ENCODE results near the gene KRT72. TPM values are rescaled to one million over a fixed set of nuclear protein-coding genes. Genes with fewer than 3 reads are reported as not detected.

The KRT72 gene
- total and polyA plus RNA-seq, 4 donors, result 0.14 to 0.17 (median 0.14) TPM; not detected in 1

DNA sequence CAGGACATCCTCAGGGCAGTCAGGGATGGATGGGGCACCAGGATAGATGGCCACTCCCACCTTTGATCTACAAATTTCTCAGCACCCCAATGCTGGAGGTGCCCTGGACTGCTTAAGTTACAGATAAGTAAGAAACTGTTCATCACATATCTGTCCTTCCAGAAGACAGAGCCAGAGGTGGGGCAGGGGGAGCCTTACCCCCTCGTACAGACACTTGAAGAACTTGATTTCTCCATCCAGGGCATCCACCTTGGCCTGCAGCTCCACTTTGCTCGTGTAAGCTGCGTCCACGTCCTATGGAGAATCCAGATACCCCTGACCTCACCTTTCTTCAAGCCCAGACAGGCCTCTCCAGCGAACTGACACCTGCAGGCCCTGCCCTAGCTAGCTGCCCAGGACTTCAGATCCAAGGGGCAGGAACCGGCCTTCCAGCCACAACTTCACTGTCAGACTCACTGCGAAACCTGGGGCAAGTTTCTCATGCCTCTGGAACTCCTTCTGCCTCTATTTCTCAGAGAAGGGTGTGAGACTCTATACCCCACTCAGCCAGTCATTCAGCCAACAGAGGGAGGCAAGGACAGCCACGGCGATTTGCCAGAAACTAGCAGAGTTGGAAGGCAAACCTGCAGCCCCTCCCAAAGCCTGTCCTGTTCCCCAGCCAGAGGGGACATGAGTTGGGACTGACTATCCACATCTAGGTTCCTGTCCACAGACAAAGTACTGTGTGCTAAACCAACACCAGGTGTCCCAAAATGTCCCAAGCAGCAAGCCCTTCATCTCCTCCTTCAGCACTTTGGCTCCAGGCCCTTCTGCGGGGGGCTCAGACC, 13.3 kb upstream of the KRT72 start:
- peak in 1 of 3 donors; percentile 2 for DNase-seq
- no peak overlapping the region for H3K9ac ChIP-seq (ENCODE audit: insufficient read depth in 1 of 2, low read length in 2 of 2)
- H3K9me3 ChIP-seq (ENCODE audit: control insufficient read depth in 4 of 4, insufficient read depth in 3 of 4, low read length in 3 of 4), result peaks cover 0 to 4% (median 0%) of the 10 kb centered on the region in 4 donors
- TF ChIP-seq, protein P1, sequence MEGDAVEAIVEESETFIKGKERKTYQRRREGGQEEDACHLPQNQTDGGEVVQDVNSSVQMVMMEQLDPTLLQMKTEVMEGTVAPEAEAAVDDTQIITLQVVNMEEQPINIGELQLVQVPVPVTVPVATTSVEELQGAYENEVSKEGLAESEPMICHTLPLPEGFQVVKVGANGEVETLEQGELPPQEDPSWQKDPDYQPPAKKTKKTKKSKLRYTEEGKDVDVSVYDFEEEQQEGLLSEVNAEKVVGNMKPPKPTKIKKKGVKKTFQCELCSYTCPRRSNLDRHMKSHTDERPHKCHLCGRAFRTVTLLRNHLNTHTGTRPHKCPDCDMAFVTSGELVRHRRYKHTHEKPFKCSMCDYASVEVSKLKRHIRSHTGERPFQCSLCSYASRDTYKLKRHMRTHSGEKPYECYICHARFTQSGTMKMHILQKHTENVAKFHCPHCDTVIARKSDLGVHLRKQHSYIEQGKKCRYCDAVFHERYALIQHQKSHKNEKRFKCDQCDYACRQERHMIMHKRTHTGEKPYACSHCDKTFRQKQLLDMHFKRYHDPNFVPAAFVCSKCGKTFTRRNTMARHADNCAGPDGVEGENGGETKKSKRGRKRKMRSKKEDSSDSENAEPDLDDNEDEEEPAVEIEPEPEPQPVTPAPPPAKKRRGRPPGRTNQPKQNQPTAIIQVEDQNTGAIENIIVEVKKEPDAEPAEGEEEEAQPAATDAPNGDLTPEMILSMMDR (IDR thresholded peaks at IDR 0.05; ENCODE audit: control extremely low read depth, extremely low read depth), result no peak
- WGBS, 2 donors, result 90 to 92% methylated on average over 10 of the region's 10 CpGs
- H3K4me3 ChIP-seq, result no peak overlapping the region
- peaks cover 0 to 7% (median 3%) of the 10 kb centered on the region in 3 donors for H3K27me3 ChIP-seq (ENCODE audit: control insufficient read depth in 3 of 3, insufficient read depth in 3 of 3, low read length in 2 of 3)
- no peak for ATAC-seq (ENCODE audit: insufficient read depth, low FRiP score)
- H3K36me3 ChIP-seq (ENCODE audit: control insufficient read depth in 4 of 4, insufficient read depth in 4 of 4, low read length in 4 of 4), result no peaks in the 10 kb centered on the region
- H3K27ac ChIP-seq (ENCODE audit: low read depth in 1 of 2, low read length in 1 of 2), result no peak overlapping the region
- H3K4me1 ChIP-seq (ENCODE audit: control insufficient read depth in 5 of 5, insufficient read depth in 5 of 5, low read length in 5 of 5), result peaks cover 0 to 5% (median 0%) of the 10 kb centered on the region in 5 donors

DNA sequence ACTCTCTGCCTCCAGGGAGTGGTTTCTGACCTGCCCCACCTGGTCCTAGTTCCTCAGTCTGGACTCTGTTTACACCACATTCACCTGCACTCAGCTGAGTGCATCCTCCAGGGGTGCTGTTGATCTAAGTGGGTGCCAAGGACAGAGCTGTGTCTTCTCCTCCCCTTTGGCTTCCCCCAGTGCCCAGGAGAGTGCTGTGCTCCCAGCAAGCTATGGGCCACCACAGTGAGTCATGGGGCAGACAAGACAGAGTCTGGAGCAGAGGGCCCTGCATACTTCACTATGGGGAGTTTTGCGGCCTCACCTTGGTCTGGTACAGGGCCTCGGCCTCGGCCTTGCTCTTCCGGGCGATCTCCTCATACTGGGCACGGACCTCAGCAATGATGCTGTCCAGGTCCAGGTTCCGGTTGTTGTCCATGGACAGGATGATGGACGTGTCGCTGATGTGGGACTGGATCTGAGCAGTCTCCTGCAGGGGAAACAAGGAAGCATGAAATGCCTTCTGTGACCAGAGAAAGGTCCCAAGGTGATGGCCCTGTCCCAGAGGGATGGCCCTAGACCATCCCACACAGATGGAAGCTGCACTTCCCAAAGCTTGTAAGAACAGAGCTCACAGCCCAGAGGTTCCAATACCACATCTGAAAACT, 12.2 kb upstream of the KRT72 start:
- no peak for ATAC-seq (ENCODE audit: insufficient read depth, low FRiP score)
- TF ChIP-seq, protein P1 (IDR thresholded peaks at IDR 0.05; ENCODE audit: control extremely low read depth, extremely low read depth), result no peak
- Histone ChIP-seq H3K36me3 (ENCODE audit: control insufficient read depth in 4 of 4, insufficient read depth in 4 of 4, low read length in 4 of 4) (no peaks in the 10 kb centered on the region), H3K4me1 (ENCODE audit: control insufficient read depth in 5 of 5, insufficient read depth in 5 of 5, low read length in 5 of 5) (peaks cover 0 to 5% (median 0%) of the 10 kb centered on the region in 5 donors), H3K9me3 (ENCODE audit: control insufficient read depth in 4 of 4, insufficient read depth in 3 of 4, low read length in 3 of 4) (peaks cover 0 to 2% (median 0%) of the 10 kb centered on the region in 4 donors), H3K4me3 (no peak overlapping the region), H3K9ac (ENCODE audit: insufficient read depth in 1 of 2, low read length in 2 of 2) (no peak overlapping the region), H3K27me3 (ENCODE audit: control insufficient read depth in 3 of 3, insufficient read depth in 3 of 3, low read length in 2 of 3) (peaks cover 0 to 7% (median 4%) of the 10 kb centered on the region in 3 donors), H3K27ac (ENCODE audit: low read depth in 1 of 2, low read length in 1 of 2) (no peak overlapping the region)
- DNase-seq, result peak in 1 of 3 donors; percentile 3
- 95 to 96% methylated on average over 9 of the region's 9 CpGs for WGBS, 2 donors

DNA sequence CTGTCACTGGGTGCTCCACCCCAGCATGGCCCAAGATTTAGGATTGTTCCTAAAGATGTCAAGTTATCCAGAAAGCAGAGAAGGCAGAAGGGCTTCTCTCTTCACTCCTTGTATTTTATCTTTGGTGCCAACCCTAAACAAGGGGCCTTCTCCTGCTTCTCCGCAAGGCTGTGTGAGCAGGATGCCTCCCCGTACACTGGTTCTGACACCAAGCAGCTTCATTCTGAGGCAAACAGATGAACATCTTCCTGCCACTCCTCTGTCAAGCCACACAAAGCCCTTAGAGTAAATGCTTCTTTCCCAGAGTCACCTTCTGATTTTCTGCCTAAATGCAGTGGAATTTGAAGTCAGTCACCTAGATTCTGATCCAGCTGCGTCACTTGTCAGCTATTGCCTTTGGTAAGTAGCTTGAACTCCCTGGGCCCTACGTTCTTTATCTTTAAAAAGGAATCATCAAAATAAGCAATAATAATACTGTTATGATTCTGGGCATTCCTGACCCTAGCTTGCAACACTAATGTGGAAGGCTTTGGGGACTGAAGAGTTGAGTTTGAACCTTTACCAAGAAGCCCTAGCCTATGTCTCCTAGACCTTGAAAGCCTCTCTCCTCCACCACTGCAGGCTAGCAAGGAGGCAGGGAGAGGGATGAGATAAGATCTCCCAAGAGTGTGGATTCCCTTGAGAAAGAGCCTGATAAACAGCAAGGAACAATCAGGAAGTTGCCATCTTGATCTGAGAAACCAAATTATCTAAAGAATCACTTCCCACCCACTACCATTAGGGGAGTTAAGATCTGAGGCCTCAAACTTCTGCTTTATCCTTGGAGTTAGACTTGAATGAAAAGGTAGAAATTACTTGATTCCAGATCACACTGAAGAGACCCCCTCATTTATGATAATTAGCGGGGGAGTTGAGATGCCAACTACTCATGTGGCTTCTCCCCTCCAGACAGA, 11.4 kb upstream of the KRT72 start:
- H3K9me3 ChIP-seq (ENCODE audit: control insufficient read depth in 4 of 4, insufficient read depth in 3 of 4, low read length in 3 of 4), result peaks cover 0 to 2% (median 0%) of the 10 kb centered on the region in 4 donors
- 86 to 92% methylated on average over 5 of the region's 5 CpGs for WGBS, 2 donors
- no peak overlapping the region for H3K9ac ChIP-seq (ENCODE audit: insufficient read depth in 1 of 2, low read length in 2 of 2)
- H3K4me3 ChIP-seq, result no peak overlapping the region
- H3K4me1 ChIP-seq (ENCODE audit: control insufficient read depth in 5 of 5, insufficient read depth in 5 of 5, low read length in 5 of 5), result peaks cover 0 to 5% (median 0%) of the 10 kb centered on the region in 5 donors
- H3K27me3 ChIP-seq (ENCODE audit: control insufficient read depth in 3 of 3, insufficient read depth in 3 of 3, low read length in 2 of 3), result peaks cover 0 to 7% (median 3%) of the 10 kb centered on the region in 3 donors
- ATAC-seq (ENCODE audit: insufficient read depth, low FRiP score) (no peak), DNase-seq (peak in 1 of 3 donors; percentile 4)
- H3K36me3 ChIP-seq (ENCODE audit: control insufficient read depth in 4 of 4, insufficient read depth in 4 of 4, low read length in 4 of 4), result no peaks in the 10 kb centered on the region
- H3K27ac ChIP-seq (ENCODE audit: low read depth in 1 of 2, low read length in 1 of 2), result no peak overlapping the region
- TF ChIP-seq, protein P1 (IDR thresholded peaks at IDR 0.05; ENCODE audit: control extremely low read depth, extremely low read depth), result no peak

Data from lung (tissue), 12 donors.